CD4-positive, alpha-beta T cell (primary cell): Measurements from ENCODE around the gene GPAM. TPM values are rescaled to one million over a fixed set of nuclear protein-coding genes. Genes with fewer than 3 reads are reported as not detected.

Source experiments
- ATAC-seq: fragments of 200-7000 bp; cut with Tn5 transposase; one replicate; pipeline ENCODE4 v1.10.0; 2022; ENCODE audit warnings: mild to moderate bottlenecking; ENCODE audit not compliant: poor library complexity
- CTCF ChIA-PET: fragments of 350-600 bp; sonication (Branson Sonifier 250); formaldehyde crosslinking; loops from one replicate; lab custom pipeline; 2021; ENCODE audit warnings: antibody characterized with exemption, inconsistent platforms; lab: Charles Lee
- POLR2A ChIA-PET: fragments of 350-600 bp; sonication (Branson Sonifier 250); formaldehyde crosslinking; loops from one replicate; lab custom pipeline; 2021; ENCODE audit warnings: antibody characterized with exemption, inconsistent platforms; lab: Charles Lee
- DNase-seq, 14 experiments: peaks; one replicate each; pipeline ENCODE4 v3.0.0-alpha.2; 2013 to 2020; ENCODE audit warnings: mixed read lengths in 2 of 14
- H3K27ac ChIP-seq, 2 donors: one replicate each; pipeline versions ENCODE4 v1.5.1 to v1.7.0; 2013; ENCODE audit warnings: low read length in 2 of 2, low read depth in 1 of 2, mild to moderate bottlenecking in 1 of 2
- H3K27me3 ChIP-seq, 2 experiments: 1 replicate in 1 of 2; 2 replicates in 1 of 2; pipeline versions ENCODE4 v1.6.1 to v1.7.0; 2013; ENCODE audit warnings: low read length in 2 of 2, control low read depth in 1 of 2, mild to moderate bottlenecking in 1 of 2, moderate library complexity in 1 of 2; ENCODE audit not compliant: insufficient read depth in 2 of 2, control insufficient read depth in 1 of 2
- H3K36me3 ChIP-seq: one replicate; pipeline ENCODE4 v1.6.1; 2013; ENCODE audit warnings: low read length, control low read depth; ENCODE audit not compliant: insufficient read depth
- H3K4me1 ChIP-seq: one replicate; pipeline ENCODE4 v1.6.1; 2013; ENCODE audit warnings: low read length, control low read depth; ENCODE audit not compliant: insufficient read depth
- H3K4me3 ChIP-seq: one replicate; pipeline ENCODE4 v1.5.1; 2013; ENCODE audit warnings: mild to moderate bottlenecking, low read length, moderate library complexity
- H3K9me3 ChIP-seq, 2 experiments: 1 replicate in 1 of 2; 2 replicates in 1 of 2; pipeline versions ENCODE4 v1.6.1 to v1.7.0; 2013; ENCODE audit warnings: low read length in 2 of 2, mild to moderate bottlenecking in 2 of 2, control low read depth in 1 of 2, moderate library complexity in 1 of 2; ENCODE audit not compliant: control insufficient read depth in 1 of 2, insufficient read depth in 1 of 2
- H3K27ac Mint-ChIP-seq: one replicate; pipeline ENCODE4 v1.8.0; 2020; ENCODE audit warnings: mixed read lengths
- H3K27me3 Mint-ChIP-seq: one replicate; pipeline ENCODE4 v1.8.0; 2021; ENCODE audit warnings: mixed read lengths
- H3K36me3 Mint-ChIP-seq: one replicate; pipeline ENCODE4 v1.8.0; 2021; ENCODE audit warnings: low read depth, mixed read lengths
- H3K4me1 Mint-ChIP-seq: one replicate; pipeline ENCODE4 v1.8.0; 2021; ENCODE audit warnings: low read depth, mixed read lengths
- H3K4me3 Mint-ChIP-seq: one replicate; pipeline ENCODE4 v1.8.0; 2020; ENCODE audit warnings: mild to moderate bottlenecking, mixed read lengths
- H3K9me3 Mint-ChIP-seq: one replicate; pipeline ENCODE4 v1.8.0; 2020; ENCODE audit warnings: mixed read lengths
- CTCF ChIP-seq: fragments of 200-600 bp; IDR thresholded peaks from one replicate; pipeline ENCODE4 v1.8.0; 2022; ENCODE audit warnings: antibody characterized with exemption, mild to moderate bottlenecking
- intact Hi-C, 2 experiments: fragments of 100-400 bp; cut with DNase I in 1 of 2; cut with micrococcal nuclease in 1 of 2; formaldehyde crosslinking; loops; one replicate each; pipeline versions ENCODE4 v1.15.1 to v1.9.0; 2023 to 2025; cut with DNase I, micrococcal nuclease
- total RNA-seq, 174 experiments: library from RNA in 2 of 174; stranded (reverse) in 2 of 174; gene quantifications; one replicate each; pipeline ENCODE4 v1.2.3 and lab custom pipeline; 2021 to 2026

Gene GPAM
- total RNA-seq, 2 experiments from 2014 or later, result 4.8 to 6.7 TPM

- Histone ChIP-seq H3K4me3 (no peak overlapping the region), H3K9me3 (no peaks in the 10 kb centered on the region), H3K27me3 (no peaks in the 10 kb centered on the region), H3K36me3 (no peaks in the 10 kb centered on the region), H3K4me1 (no peaks in the 10 kb centered on the region), H3K27ac (no peak overlapping the region)
- Mint-ChIP-seq H3K36me3 (no peaks in the 10 kb centered on the region), H3K9me3 (no peaks in the 10 kb centered on the region), H3K4me1 (no peaks in the 10 kb centered on the region), H3K4me3 (no peak overlapping the region), H3K27me3 (no peaks in the 10 kb centered on the region), H3K27ac (no peak overlapping the region)
- POLR2A ChIA-PET, result no interaction called here
- CTCF ChIA-PET, result no interaction called here
- no peak for TF ChIP-seq CTCF
- intact Hi-C loops, result loop anchor here in 1 of 2 experiments (10.0 kb wide), 2 partner anchors 183 to 1817 kb away; no protein-coding TSS in a partner anchor
- DNase-seq (no peak), ATAC-seq (no peak)
These were observed 52.2 kb downstream of the GPAM start for GRCh38 chr10:112131346-112131745.

DNA sequence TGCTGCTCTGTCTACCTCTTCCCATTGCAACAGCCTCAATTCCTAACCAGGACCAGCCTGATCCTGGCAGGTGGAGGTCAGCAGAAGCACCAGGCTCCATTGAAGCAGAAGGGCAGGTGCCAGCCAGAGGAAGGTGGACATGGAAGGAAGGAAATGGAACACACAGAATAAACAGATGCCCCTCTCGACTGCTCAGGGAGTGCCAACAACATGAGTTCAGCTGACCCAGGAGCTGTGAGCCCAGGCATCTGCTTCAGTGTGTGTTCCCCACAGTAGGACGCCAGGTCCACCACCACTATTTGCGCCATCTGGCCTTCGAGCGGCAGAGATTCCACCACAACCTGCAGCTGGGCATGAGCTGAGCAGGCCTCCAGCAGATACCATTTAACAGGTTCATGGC is 56.7 kb downstream of the GPAM start:
- DNase-seq, result no peak

DNA sequence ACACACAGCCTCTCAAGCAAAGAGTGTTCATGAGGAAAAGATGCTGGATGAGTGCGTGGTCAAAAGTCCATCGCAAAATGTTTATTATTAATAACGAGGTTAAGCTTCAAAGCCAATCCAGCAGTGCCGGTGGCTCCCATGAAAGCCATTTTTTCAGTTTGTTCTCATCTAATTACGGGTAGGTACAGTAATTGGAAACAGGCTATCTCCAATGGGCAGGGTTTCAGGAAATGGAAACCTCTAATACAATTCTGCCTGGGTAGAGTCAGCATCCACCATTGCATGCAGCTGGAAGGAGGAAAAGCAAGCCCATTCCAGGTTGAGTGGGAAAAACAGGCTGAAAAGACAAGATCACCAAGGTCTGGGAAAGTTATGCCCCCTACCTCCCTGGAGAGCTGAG is 57.4 kb downstream of the GPAM start:
- ChIA-PET CTCF (interaction anchor here (1.7 kb wide), 1 partner anchor 12 kb away, joined by 6 read pairs; no protein-coding TSS in a partner anchor), POLR2A (no interaction called here)
- Mint-ChIP-seq H3K36me3 (no peaks in the 10 kb centered on the region), H3K4me3 (no peak overlapping the region), H3K27me3 (no peaks in the 10 kb centered on the region), H3K9me3 (no peaks in the 10 kb centered on the region), H3K4me1 (no peaks in the 10 kb centered on the region), H3K27ac (no peak overlapping the region)
- ATAC-seq (no peak), DNase-seq (no peak)
- no peak overlapping the region for H3K4me3 ChIP-seq
- no peaks in the 10 kb centered on the region for H3K36me3 ChIP-seq
- intact Hi-C loops, result no loop called here
- H3K4me1 ChIP-seq, result no peaks in the 10 kb centered on the region
- H3K9me3 ChIP-seq, result no peaks in the 10 kb centered on the region
- H3K27me3 ChIP-seq, result no peaks in the 10 kb centered on the region
- H3K27ac ChIP-seq, result no peak overlapping the region
- no peak for TF ChIP-seq CTCF

More for the DNA sequence above, 56.7 kb downstream of the GPAM start:
- ChIA-PET POLR2A (no interaction called here), CTCF (no interaction called here)
- H3K27me3 ChIP-seq, result no peaks in the 10 kb centered on the region
- Mint-ChIP-seq H3K9me3 (no peaks in the 10 kb centered on the region), H3K4me1 (no peaks in the 10 kb centered on the region), H3K27me3 (no peaks in the 10 kb centered on the region), H3K27ac (no peak overlapping the region), H3K36me3 (no peaks in the 10 kb centered on the region), H3K4me3 (no peak overlapping the region)
- TF ChIP-seq CTCF, result no peak
- no peak for ATAC-seq
- H3K36me3 ChIP-seq, result no peaks in the 10 kb centered on the region
- H3K4me3 ChIP-seq, result no peak overlapping the region
- no peak overlapping the region for H3K27ac ChIP-seq
- H3K9me3 ChIP-seq, result no peaks in the 10 kb centered on the region
- intact Hi-C loops, result no loop called here
- H3K4me1 ChIP-seq, result no peaks in the 10 kb centered on the region
